DND-41 (cell line): ENCODE data around the gene CYP21A2.
"Not testable (repeated sequence)": the region's sequence is repeated elsewhere in the genome, so short reads cannot be mapped to it uniquely, and the experiment has no call there.

ENCODE experiments used
- ATAC-seq: fragments of 200-7000 bp; cut with Tn5 transposase; 3 replicates; pipeline ENCODE4 v1.9.1; 2021; ENCODE audit warnings: low read depth; ENCODE audit not compliant: insufficient read depth
- DNase-seq: peaks from one replicate; pipeline ENCODE4 v3.0.0-alpha.2; 2020
- H2AFZ ChIP-seq: 2 replicates; pipeline ENCODE4 v1.6.0; 2012; ENCODE audit warnings: low read depth, low read length
- H3K27ac ChIP-seq: 2 replicates; pipeline ENCODE4 v1.5.1; 2012; ENCODE audit warnings: low read length, inconsistent platforms
- H3K27me3 ChIP-seq: fragments of 200-600 bp; sonication (generic); 2 replicates; pipeline ENCODE4 v1.6.0; 2012; ENCODE audit warnings: low read length, mild to moderate bottlenecking, inconsistent platforms; ENCODE audit not compliant: insufficient read depth, poor library complexity
- H3K36me3 ChIP-seq: 2 replicates; pipeline ENCODE4 v1.5.1; 2012; ENCODE audit warnings: low read length, inconsistent platforms; ENCODE audit not compliant: insufficient read depth
- H3K4me1 ChIP-seq: 2 replicates; pipeline ENCODE4 v1.5.1; 2012; ENCODE audit warnings: mild to moderate bottlenecking, low read length; ENCODE audit not compliant: insufficient read depth
- H3K4me2 ChIP-seq: 2 replicates; pipeline ENCODE4 v1.6.0; 2012; ENCODE audit warnings: mild to moderate bottlenecking, moderate library complexity, low read length, inconsistent platforms; ENCODE audit not compliant: insufficient read depth
- H3K4me3 ChIP-seq, 2 experiments: fragments of 200-600 bp in 1 of 2; shearing (Covaris generic) in 1 of 2; 2 replicates each; pipeline ENCODE4 v1.5.1; 2012 to 2016; ENCODE audit warnings: inconsistent platforms in 2 of 2, low read length in 2 of 2, mild to moderate bottlenecking in 2 of 2, low read depth in 1 of 2, moderate library complexity in 1 of 2
- H3K79me2 ChIP-seq: 2 replicates; pipeline ENCODE4 v1.6.0; 2012; ENCODE audit warnings: low read length, inconsistent platforms; ENCODE audit not compliant: insufficient read depth
- H3K9ac ChIP-seq: 2 replicates; pipeline ENCODE4 v1.6.0; 2012; ENCODE audit warnings: low read depth, mild to moderate bottlenecking, inconsistent platforms, low read length, moderate library complexity
- H3K9me3 ChIP-seq: 2 replicates; pipeline ENCODE4 v1.5.1; 2012; ENCODE audit warnings: low read length, moderate library complexity, mild to moderate bottlenecking, inconsistent platforms; ENCODE audit not compliant: insufficient read depth, severe bottlenecking
- H4K20me1 ChIP-seq: 2 replicates; pipeline ENCODE4 v1.6.0; 2012; ENCODE audit warnings: low read length; ENCODE audit not compliant: insufficient read depth

The CYP21A2 gene

GRCh38 chr6:32038878-32039277 is 663 bp downstream of the CYP21A2 start:
- not testable (repeated sequence) for H3K4me2 ChIP-seq, DNase-seq, H3K27ac ChIP-seq, H3K4me1 ChIP-seq, H3K9ac ChIP-seq, H3K27me3 ChIP-seq, H3K79me2 ChIP-seq, H4K20me1 ChIP-seq, H3K4me3 ChIP-seq, H3K36me3 ChIP-seq, ATAC-seq, H2AFZ ChIP-seq, H3K9me3 ChIP-seq

- H3K4me2 ChIP-seq, H4K20me1 ChIP-seq, H3K27ac ChIP-seq, H2AFZ ChIP-seq, H3K27me3 ChIP-seq, H3K9me3 ChIP-seq, ATAC-seq, H3K4me1 ChIP-seq, H3K36me3 ChIP-seq, DNase-seq, H3K79me2 ChIP-seq, H3K4me3 ChIP-seq, H3K9ac ChIP-seq: not testable (repeated sequence)
Observed at GRCh38 chr6:32039321-32040274, 1.4 kb downstream of the CYP21A2 start.

DNA sequence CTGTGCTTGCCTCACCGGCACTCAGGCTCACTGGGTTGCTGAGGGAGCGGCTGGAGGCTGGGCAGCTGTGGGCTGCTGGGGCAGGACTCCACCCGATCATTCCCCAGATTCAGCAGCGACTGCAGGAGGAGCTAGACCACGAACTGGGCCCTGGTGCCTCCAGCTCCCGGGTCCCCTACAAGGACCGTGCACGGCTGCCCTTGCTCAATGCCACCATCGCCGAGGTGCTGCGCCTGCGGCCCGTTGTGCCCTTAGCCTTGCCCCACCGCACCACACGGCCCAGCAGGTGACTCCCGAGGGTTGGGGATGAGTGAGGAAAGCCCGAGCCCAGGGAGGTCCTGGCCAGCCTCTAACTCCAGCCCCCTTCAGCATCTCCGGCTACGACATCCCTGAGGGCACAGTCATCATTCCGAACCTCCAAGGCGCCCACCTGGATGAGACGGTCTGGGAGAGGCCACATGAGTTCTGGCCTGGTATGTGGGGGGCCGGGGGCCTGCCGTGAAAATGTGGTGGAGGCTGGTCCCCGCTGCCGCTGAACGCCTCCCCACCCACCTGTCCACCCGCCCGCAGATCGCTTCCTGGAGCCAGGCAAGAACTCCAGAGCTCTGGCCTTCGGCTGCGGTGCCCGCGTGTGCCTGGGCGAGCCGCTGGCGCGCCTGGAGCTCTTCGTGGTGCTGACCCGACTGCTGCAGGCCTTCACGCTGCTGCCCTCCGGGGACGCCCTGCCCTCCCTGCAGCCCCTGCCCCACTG is 2.3 kb downstream of the CYP21A2 start:
- not testable (repeated sequence) for H3K9ac ChIP-seq, H3K9me3 ChIP-seq, ATAC-seq, H2AFZ ChIP-seq, H3K4me1 ChIP-seq, H3K4me3 ChIP-seq, H3K4me2 ChIP-seq, DNase-seq, H3K27me3 ChIP-seq, H3K36me3 ChIP-seq, H4K20me1 ChIP-seq, H3K27ac ChIP-seq, H3K79me2 ChIP-seq

DNA sequence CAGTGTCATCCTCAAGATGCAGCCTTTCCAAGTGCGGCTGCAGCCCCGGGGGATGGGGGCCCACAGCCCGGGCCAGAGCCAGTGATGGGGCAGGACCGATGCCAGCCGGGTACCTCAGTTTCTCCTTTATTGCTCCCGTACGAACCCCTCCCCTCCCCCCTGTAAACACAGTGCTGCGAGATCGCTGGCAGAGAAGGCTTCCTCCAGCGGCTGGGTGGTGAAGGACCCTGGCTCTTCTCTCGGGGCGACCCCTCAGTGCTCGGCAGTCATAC is 2.8 kb downstream of the CYP21A2 start:
- H4K20me1 ChIP-seq, result not testable (repeated sequence)

DNA sequence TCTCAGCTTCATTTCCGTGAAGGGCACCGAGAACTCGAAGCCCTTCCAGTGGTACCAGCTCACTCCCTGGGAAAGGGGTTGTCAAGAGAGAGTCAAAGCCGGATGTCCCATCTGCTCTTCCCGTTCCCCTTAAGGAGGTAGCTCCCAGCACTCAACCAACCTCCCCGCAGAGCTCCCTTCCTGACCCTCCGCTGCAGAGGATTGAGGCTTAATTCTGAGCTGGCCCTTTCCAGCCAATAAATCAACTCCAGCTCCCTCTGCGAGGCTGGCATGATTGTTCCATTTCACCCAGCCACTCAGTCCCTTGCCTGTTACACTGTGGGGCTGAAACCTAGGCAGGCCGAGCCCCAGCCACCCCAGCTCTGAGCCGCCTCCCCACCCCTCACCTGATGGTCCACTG is 3.2 kb downstream of the CYP21A2 start:
- H3K4me2 ChIP-seq, H3K9me3 ChIP-seq, ATAC-seq, H3K27me3 ChIP-seq, H2AFZ ChIP-seq, H4K20me1 ChIP-seq, H3K9ac ChIP-seq, H3K4me3 ChIP-seq, H3K27ac ChIP-seq, H3K79me2 ChIP-seq, H3K4me1 ChIP-seq, DNase-seq, H3K36me3 ChIP-seq: not testable (repeated sequence)

More for the DNA sequence above, 2.8 kb downstream of the CYP21A2 start:
- not testable (repeated sequence) for DNase-seq, H3K27me3 ChIP-seq, H3K36me3 ChIP-seq, H3K27ac ChIP-seq, H3K9ac ChIP-seq, H3K79me2 ChIP-seq, H2AFZ ChIP-seq, ATAC-seq, H3K4me3 ChIP-seq, H3K4me2 ChIP-seq, H3K9me3 ChIP-seq, H3K4me1 ChIP-seq

DNA sequence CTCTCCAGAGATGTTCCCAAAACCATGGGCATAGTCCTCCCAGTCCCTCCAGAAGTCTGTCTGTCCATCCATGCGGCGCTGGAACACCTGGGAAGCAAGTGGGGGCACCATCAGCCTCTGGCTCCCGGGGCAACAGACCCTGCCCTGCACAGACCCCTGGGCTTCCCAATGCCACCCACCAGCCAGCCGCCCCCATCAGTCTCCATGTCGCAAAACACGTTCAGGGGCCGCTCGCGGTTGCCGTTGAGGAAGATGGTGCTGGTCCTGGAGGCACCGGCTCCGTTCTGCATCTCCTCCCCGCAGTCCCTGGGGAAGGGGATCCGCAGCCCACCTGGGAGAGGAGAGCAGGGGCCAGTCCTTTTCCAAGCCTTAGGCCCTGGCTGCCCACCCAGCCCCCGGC is 4.1 kb downstream of the CYP21A2 start:
- not testable (repeated sequence) for H3K36me3 ChIP-seq, H3K27me3 ChIP-seq, H3K4me2 ChIP-seq, H3K4me3 ChIP-seq, ATAC-seq, H4K20me1 ChIP-seq, H3K4me1 ChIP-seq, H3K9me3 ChIP-seq, H3K79me2 ChIP-seq, H2AFZ ChIP-seq, H3K9ac ChIP-seq, DNase-seq, H3K27ac ChIP-seq

GRCh38 chr6:32043589-32044380 is 5.6 kb downstream of the CYP21A2 start:
- not testable (repeated sequence) for DNase-seq, H3K9me3 ChIP-seq, H3K79me2 ChIP-seq, H3K9ac ChIP-seq, H3K36me3 ChIP-seq, H3K4me1 ChIP-seq, H3K4me3 ChIP-seq, H4K20me1 ChIP-seq, ATAC-seq, H3K4me2 ChIP-seq, H3K27ac ChIP-seq, H2AFZ ChIP-seq, H3K27me3 ChIP-seq

- not testable (repeated sequence) for H2AFZ ChIP-seq, H3K36me3 ChIP-seq, H3K4me1 ChIP-seq, H4K20me1 ChIP-seq, ATAC-seq, H3K9me3 ChIP-seq, H3K27me3 ChIP-seq, DNase-seq, H3K79me2 ChIP-seq, H3K4me2 ChIP-seq, H3K9ac ChIP-seq, H3K4me3 ChIP-seq, H3K27ac ChIP-seq
Observed at GRCh38 chr6:32044916-32045315, 6.7 kb downstream of the CYP21A2 start.
